ACC112 (cell line): ENCODE data around the gene DYRK1B.
"Not testable (repeated sequence)": the region's sequence is repeated elsewhere in the genome, so short reads cannot be mapped to it uniquely, and the experiment has no call there.

Source experiments
- H2AFZ ChIP-seq: fragments of 200-600 bp; sonication (generic); one replicate; pipeline ENCODE4 v1.6.0; 2017; ENCODE audit warnings: antibody characterized with exemption, low read length; ENCODE audit not compliant: unreplicated experiment
- H3K27ac ChIP-seq: fragments of 200-600 bp; sonication (generic); 2 replicates; pipeline ENCODE4 v1.5.1; 2014; ENCODE audit warnings: low read depth, mild to moderate bottlenecking, antibody characterized with exemption, low read length, moderate library complexity
- H3K27me3 ChIP-seq: fragments of 200-600 bp; sonication (generic); 2 replicates; pipeline ENCODE4 v1.6.1; 2014; ENCODE audit warnings: mild to moderate bottlenecking, antibody characterized with exemption, low read length, moderate library complexity, mixed read lengths; ENCODE audit not compliant: insufficient read depth
- H3K36me3 ChIP-seq: fragments of 200-600 bp; sonication (generic); 2 replicates; pipeline ENCODE4 v1.6.1; 2016; ENCODE audit warnings: mild to moderate bottlenecking, antibody characterized with exemption, low read length, moderate library complexity, mixed read lengths; ENCODE audit not compliant: insufficient read depth
- H3K4me1 ChIP-seq: fragments of 200-600 bp; sonication (generic); one replicate; pipeline ENCODE4 v1.6.1; 2016; ENCODE audit warnings: low read length, mixed read lengths; ENCODE audit not compliant: insufficient read depth, unreplicated experiment, control insufficient read depth
- H3K4me3 ChIP-seq: fragments of 200-600 bp; sonication (generic); 2 replicates; pipeline ENCODE4 v1.5.1; 2014; ENCODE audit warnings: mild to moderate bottlenecking, low read depth, low read length
- H3K79me2 ChIP-seq: fragments of 200-600 bp; sonication (generic); one replicate; pipeline ENCODE4 v1.6.0; 2016; ENCODE audit warnings: low read length; ENCODE audit not compliant: control insufficient read depth, unreplicated experiment, insufficient read depth

DYRK1B gene

DNA sequence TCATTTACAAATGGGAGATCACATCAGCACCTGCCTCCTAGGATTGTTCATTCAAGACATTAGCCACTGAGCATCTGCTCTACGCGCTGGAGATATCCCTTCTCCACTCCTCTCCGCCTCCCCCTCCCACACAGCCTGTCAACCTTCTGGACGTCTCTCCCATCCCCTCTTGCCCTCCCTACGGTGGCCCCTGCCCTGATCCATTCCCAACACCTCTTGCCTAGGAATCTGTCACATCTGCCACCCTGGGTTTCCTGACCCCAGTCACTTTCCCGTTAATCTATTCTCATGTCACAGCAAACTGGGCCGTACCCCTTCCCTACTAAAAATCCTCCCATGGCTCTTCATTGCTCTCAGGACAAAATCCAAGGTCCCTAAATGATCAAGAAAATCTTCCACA is 10.3 kb downstream of the DYRK1B start:
- H3K36me3 ChIP-seq: no peaks in the 10 kb centered on the region
- H3K27ac ChIP-seq: no peak overlapping the region
- H2AFZ ChIP-seq: no peak overlapping the region
- no peaks in the 10 kb centered on the region for H3K27me3 ChIP-seq
- H3K4me3 ChIP-seq: peak overlapping the region; percentile 81
- peaks cover 4% of the 10 kb centered on the region for H3K79me2 ChIP-seq
- peaks cover 4% of the 10 kb centered on the region for H3K4me1 ChIP-seq

DNA sequence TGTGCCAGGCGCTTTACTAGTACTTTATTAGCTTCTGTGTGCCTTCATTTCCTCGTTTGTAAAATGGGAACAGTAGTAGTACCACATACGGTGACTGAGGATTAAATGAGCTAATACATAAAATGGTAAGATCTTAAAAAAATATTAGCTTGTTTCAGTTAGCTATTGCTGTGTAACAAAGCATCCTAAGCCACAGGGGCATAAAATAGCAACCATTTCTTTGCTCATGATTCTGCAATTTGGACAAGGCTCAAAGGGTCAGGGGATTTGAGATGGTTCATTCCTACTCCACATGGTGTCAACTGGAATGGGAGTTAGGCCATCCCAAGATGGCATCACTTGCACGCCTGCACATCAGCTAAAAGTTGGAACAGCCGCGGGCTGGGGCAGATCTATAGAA is 13.3 kb downstream of the DYRK1B start:
- H3K27me3 ChIP-seq: no peaks in the 10 kb centered on the region
- H3K27ac ChIP-seq: no peak overlapping the region
- H3K4me1 ChIP-seq: peaks cover 4% of the 10 kb centered on the region
- no peaks in the 10 kb centered on the region for H3K36me3 ChIP-seq
- no peak overlapping the region for H2AFZ ChIP-seq
- H3K79me2 ChIP-seq: peaks cover 4% of the 10 kb centered on the region
- no peak overlapping the region for H3K4me3 ChIP-seq

DNA sequence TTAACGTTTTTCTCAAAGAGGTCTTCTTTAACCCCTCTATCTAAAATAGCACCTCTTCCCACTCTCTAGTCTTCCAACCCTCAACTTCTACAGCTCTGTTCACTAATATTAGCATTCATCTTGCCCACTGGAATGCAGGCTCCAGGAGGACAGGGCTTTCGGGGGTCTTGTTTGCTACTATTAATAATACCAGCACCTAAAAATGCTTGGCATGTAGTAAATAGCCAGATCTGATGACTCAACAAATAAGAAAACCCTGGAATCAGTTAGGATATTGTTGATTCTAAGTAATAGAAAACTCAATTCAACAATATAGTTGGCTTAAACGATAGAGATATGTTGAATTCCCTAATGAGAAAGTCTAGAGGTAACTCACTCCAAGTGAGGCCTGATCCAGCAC is 14.2 kb downstream of the DYRK1B start:
- H3K79me2 ChIP-seq: peaks cover 4% of the 10 kb centered on the region
- H3K36me3 ChIP-seq: no peaks in the 10 kb centered on the region
- H3K27ac ChIP-seq: no peak overlapping the region
- H3K4me3 ChIP-seq: no peak overlapping the region
- no peak overlapping the region for H2AFZ ChIP-seq
- H3K27me3 ChIP-seq: no peaks in the 10 kb centered on the region
- peaks cover 2% of the 10 kb centered on the region for H3K4me1 ChIP-seq

DNA sequence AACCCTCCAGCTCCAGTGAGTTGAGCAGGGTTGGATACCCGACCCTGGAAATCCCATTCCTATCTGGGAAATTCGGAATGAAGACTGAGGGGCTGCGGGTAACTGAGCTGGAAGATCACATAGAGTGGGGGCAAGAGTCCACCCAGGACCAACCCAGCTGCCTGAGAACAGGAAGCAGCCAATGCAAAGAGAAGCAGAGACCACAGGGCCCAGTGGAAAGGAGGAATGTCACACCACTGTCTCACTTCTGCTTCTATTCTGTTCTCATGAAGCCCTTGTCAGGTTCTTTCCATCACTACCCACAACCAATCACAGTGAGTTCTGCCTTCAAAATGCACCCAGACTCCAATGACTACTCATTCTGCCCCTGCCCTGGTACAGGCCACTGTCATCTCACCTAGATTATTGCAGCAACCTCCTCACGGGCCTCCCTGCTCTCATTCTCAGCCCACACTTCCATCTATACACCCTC is 15.3 kb downstream of the DYRK1B start:
- H3K27me3 ChIP-seq: no peaks in the 10 kb centered on the region
- H3K36me3 ChIP-seq: no peaks in the 10 kb centered on the region
- H3K4me1 ChIP-seq: no peaks in the 10 kb centered on the region
- peaks cover 2% of the 10 kb centered on the region for H3K79me2 ChIP-seq
- H2AFZ ChIP-seq: no peak overlapping the region
- H3K4me3 ChIP-seq: no peak overlapping the region
- H3K27ac ChIP-seq: no peak overlapping the region

DNA sequence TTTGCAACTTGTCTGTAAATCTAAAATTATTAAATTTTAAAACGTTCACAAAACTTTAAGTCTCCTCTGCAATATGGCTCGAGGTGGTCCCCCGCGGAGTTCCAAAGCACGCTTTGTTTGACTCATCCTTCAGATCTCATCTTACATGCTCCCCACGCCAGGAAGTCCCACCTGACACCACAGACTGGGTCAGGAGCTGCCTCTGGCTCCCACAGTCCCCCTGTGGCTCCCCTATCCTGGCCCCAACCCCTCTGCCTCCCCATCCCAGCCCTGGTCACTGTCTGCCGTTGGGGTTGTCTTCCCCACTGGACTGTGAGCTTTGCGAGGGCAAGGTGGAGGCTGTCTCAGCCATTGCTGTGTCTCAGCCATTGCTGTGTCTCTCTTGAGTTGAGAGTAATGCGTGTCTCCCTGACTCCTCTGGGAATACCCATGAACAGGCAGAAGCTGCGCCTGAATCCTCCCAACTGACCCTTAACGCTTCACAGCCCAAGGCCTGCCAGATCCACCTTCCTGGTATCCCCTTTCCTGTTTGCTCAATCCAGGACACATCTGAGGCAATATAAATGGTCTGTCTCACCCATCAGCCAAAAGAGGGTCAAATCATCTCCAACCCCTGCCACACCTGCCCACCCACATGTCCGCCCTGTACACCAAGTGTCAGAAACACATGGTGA is 15.9 kb downstream of the DYRK1B start:
- Histone ChIP-seq H3K79me2 (no peaks in the 10 kb centered on the region), H3K4me3 (no peak overlapping the region)

DNA sequence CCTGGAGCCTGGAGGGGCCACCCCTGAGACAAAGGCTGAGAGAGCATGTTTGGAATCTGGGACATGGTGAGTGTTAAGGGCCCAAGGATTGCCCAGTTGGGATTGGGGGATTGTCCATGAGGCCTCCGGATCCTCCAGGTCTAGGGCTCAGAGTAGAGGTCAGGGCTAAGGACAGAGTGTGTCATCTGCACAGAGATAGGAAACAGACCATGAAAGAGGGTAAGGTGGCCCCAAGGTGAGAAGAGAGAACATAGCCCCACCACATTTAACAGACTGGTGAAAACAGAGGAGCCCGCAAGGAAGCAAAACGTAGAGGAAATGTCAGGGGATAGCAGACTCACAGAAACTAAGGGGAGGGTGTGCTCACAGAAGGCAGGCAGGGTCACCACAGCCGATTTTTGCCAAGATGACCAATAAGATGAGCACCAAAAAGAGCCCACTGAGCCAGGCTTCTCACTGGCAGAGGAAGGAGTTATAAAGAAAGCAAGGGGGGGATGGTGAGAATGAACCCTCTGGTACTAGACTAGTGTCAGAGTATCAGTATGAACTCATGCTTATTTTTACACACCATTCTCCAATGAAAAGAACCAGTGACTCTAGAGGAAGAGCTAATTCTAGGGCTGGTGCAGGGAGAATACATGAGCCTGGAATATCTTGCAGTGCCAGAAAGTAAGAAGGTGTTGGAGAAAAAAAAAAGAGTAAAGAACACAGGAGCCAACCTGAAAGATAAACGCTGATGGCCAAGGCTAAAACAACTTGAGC is 17.5 kb downstream of the DYRK1B start:
- no peaks in the 10 kb centered on the region for H3K27me3 ChIP-seq
- H3K4me1 ChIP-seq: no peaks in the 10 kb centered on the region
- H3K36me3 ChIP-seq: no peaks in the 10 kb centered on the region
- no peak overlapping the region for H2AFZ ChIP-seq
- H3K79me2 ChIP-seq: no peaks in the 10 kb centered on the region
- H3K4me3 ChIP-seq: no peak overlapping the region
- no peak overlapping the region for H3K27ac ChIP-seq

More for the DNA sequence above, 15.9 kb downstream of the DYRK1B start:
- Histone ChIP-seq H3K27ac (no peak overlapping the region), H3K36me3 (no peaks in the 10 kb centered on the region), H3K4me1 (no peaks in the 10 kb centered on the region), H3K27me3 (no peaks in the 10 kb centered on the region), H2AFZ (no peak overlapping the region)

DNA sequence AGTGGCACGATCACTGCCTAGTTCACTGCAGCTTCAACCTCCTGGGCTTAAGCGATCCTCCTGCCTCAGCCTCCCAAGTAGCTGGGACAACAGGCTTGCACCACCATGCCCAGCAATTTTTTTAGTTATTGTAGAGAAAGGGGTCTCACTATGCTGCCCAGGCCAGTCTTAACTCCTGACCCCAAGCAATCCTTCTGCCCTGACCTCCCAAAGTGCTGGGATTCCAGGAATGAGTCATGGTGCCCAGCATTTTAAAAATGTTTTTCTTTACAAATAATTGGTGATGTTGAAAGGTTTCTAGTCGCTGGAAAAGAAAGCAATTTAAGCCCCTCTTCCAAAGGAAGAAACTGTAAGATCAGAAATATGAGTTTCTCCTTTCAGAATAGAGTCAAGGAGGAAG is 19.4 kb downstream of the DYRK1B start:
- Histone ChIP-seq H3K27me3 (no peaks in the 10 kb centered on the region), H3K4me3 (no peak overlapping the region), H3K27ac (no peak overlapping the region), H3K4me1 (no peaks in the 10 kb centered on the region), H3K79me2 (no peaks in the 10 kb centered on the region), H2AFZ (no peak overlapping the region), H3K36me3 (no peaks in the 10 kb centered on the region)

DNA sequence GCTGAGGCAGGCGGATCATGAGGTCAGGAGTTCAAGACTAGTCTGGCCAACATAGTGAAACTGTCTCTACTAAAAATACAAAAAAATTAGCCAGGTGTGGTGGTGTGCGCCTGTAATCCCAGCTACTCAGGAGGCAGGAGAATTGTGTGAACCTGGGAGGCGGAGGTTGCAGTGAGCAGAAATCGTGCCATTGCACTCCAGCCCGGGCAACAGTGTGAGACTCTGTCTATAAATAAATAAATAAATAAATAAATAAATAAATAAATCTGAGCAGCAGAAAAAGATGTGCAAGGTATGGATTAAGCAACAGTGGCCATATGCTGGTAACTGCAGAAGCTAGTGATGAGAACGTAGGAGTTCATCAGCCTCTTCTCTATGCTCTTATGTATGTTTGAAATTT is 19.9 kb downstream of the DYRK1B start:
- H3K27ac ChIP-seq, H3K4me1 ChIP-seq, H3K27me3 ChIP-seq, H3K4me3 ChIP-seq, H2AFZ ChIP-seq, H3K79me2 ChIP-seq, H3K36me3 ChIP-seq: not testable (repeated sequence)

DNA sequence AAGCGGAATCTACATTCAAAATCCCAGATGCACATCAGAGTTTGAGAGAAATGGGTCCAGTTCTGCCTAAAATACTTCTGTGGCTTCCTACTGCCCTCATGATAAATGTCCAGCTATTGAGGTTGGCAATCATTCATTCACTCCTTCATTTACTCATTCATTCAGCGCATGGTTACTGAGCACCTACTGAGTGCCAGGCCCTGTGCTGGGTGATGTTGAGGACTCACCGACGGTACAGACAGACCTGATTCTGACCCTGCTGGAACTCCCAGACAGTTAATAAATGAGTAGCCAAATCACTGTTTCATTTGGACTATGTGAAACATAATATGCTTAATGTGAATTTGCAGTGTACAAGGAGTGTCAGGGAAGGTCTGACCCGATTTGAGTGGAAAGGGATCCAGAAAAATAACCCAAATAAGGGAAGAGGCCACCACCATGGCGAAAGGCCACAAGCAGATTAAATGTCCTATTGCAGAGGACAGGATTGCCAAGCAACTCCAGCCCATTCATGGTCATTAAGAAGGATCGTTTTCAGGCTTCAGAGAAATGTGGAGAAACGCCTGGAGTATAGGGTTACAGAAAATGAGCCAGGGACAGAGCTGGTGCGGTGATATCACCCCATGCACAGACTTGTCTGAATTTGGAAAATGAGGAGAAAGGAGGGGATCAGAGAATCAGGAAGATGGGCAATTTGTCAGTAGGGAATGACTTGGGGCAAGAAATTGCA is 20.5 kb downstream of the DYRK1B start:
- no peak overlapping the region for H3K27ac ChIP-seq

DNA sequence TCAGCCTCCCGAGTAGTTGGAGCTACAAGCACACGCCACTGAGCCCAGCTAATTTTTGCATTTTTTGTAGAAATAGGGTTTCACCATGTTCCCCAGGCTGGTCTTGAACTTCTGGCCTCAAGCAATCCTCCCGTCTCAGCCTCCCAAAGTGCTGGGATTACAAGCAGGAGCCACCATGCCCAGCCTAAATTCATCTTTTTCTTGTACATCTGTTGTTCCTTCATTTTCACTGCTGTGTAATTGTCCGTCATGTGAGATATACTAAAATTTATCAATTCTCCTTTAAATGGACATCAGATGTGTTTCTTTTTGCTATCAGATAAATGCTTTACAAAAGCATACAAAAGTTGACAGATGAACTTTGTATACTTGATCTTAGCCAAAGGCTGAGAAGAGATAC is 22.9 kb downstream of the DYRK1B start:
- Histone ChIP-seq H3K4me1 (no peaks in the 10 kb centered on the region), H3K27ac (no peak overlapping the region), H3K79me2 (no peaks in the 10 kb centered on the region), H3K4me3 (no peak overlapping the region), H3K36me3 (no peaks in the 10 kb centered on the region), H3K27me3 (no peaks in the 10 kb centered on the region), H2AFZ (no peak overlapping the region)

More for the DNA sequence above, 20.5 kb downstream of the DYRK1B start:
- Histone ChIP-seq H2AFZ (no peak overlapping the region), H3K79me2 (no peaks in the 10 kb centered on the region), H3K27me3 (no peaks in the 10 kb centered on the region), H3K4me3 (no peak overlapping the region), H3K36me3 (no peaks in the 10 kb centered on the region), H3K4me1 (no peaks in the 10 kb centered on the region)
